Stimulated activated effector memory CD8-positive, alpha-beta T cell treated with anti-CD3 and anti-CD28 coated beads, Interleukin-12 subunit alpha, Interleukin-12 subunit beta, amount 100 ng/mL, for 72 hours (primary cell): ENCODE measurements around the gene STAP2.

Experiments used
- ATAC-seq: fragments of 150-1000 bp; cut with Tn5 transposase; 2 replicates; pipeline ENCODE4 v1.10.0; 2021
- DNase-seq, 2 donors: peaks; one replicate each; pipeline ENCODE4 v3.0.0; 2021 to 2022; ENCODE audit warnings: low spot score in 2 of 2
- H3K27ac Mint-ChIP-seq: one replicate; pipeline ENCODE4 v1.8.0; 2022; ENCODE audit warnings: mild to moderate bottlenecking, mixed read lengths
- H3K36me3 Mint-ChIP-seq: one replicate; pipeline ENCODE4 v1.8.0; 2022; ENCODE audit warnings: mild to moderate bottlenecking, mixed read lengths
- H3K4me1 Mint-ChIP-seq: one replicate; pipeline ENCODE4 v1.8.0; 2022; ENCODE audit warnings: mixed read lengths
- H3K4me3 Mint-ChIP-seq: one replicate; pipeline ENCODE4 v1.8.0; 2022; ENCODE audit warnings: mild to moderate bottlenecking, mixed read lengths
- H3K9me3 Mint-ChIP-seq: one replicate; pipeline ENCODE4 v1.8.0; 2022; ENCODE audit warnings: mixed read lengths

STAP2 gene

DNA sequence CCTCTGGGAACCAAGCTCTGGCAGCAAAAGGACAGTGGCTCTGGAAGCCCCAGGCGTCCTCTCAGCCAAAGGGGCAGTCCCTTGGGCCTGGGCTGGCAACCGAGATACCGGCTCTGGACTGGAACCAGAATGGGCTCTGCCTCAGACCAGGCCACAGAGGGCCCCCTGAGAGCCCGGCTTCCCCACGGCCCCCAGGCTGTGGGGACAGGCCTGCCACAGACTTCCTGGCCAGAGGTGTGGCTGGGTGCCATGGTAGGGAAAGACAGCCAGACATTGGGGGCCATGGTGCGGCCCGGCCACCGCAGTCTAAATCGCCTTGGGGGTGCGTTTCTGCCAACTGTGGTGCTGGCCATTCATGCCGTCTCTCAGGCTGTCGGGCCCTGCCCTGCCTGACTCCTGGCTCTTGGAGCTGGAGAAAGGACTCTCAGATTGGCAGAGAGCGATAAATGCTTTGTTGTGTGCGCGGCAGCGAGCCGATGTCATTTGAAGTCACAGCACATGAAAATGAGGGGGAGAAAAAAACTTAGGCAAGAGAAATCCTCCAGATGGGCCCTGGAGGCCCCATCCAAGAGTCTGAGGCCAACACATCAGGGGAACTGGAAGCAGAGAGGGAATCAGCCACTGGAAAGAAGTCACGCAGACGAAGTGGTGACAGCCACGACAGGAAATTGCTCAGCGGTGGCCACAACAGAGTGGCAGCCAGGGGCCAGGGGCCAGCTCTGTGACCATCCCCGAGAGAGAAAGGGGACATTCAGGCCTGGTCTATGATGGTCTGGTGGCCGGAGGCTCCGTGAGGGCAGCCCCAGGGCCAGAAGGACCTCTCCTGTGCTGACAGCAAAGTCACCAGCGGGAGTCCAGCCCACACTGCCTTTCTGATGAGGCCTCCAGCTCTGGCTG, 35.2 kb upstream of the STAP2 start:
- Mint-ChIP-seq H3K4me1 (peaks cover 83% of the 10 kb centered on the region), H3K9me3 (no peaks in the 10 kb centered on the region), H3K36me3 (peaks cover 36% of the 10 kb centered on the region), H3K4me3 (no peak overlapping the region), H3K27ac (peak overlapping the region; percentile 81)
- ATAC-seq (no peak), DNase-seq (no peak)

- Mint-ChIP-seq H3K27ac (peak overlapping the region; percentile 34), H3K4me3 (no peak overlapping the region), H3K4me1 (peaks cover 85% of the 10 kb centered on the region), H3K36me3 (peaks cover 40% of the 10 kb centered on the region), H3K9me3 (no peaks in the 10 kb centered on the region)
- DNase-seq = no peak
- no peak for ATAC-seq
Measured at GRCh38 chr19:4373013-4373367, 34.4 kb upstream of the STAP2 start.

GRCh38 chr19:4372165-4373012, 33.8 kb upstream of the STAP2 start:
- DNase-seq (no peak), ATAC-seq (no peak)
- Mint-ChIP-seq H3K4me1 (peaks cover 87% of the 10 kb centered on the region), H3K36me3 (peaks cover 45% of the 10 kb centered on the region), H3K9me3 (no peaks in the 10 kb centered on the region), H3K4me3 (no peak overlapping the region), H3K27ac (peak overlapping the region; percentile 95)

- no peaks in the 10 kb centered on the region for H3K9me3 Mint-ChIP-seq
- H3K36me3 Mint-ChIP-seq = peaks cover 50% of the 10 kb centered on the region
- H3K4me3 Mint-ChIP-seq = peak overlapping the region; percentile 82
- peak overlapping the region; percentile 95 for H3K27ac Mint-ChIP-seq
- DNase-seq (no peak), ATAC-seq (no peak)
- peaks cover 84% of the 10 kb centered on the region for H3K4me1 Mint-ChIP-seq
Measured at GRCh38 chr19:4371247-4372164, 32.9 kb upstream of the STAP2 start.

GRCh38 chr19:4370418-4371041, 31.9 kb upstream of the STAP2 start:
- ATAC-seq = no peak
- peak overlapping the region; percentile 82 for H3K4me3 Mint-ChIP-seq
- H3K27ac Mint-ChIP-seq = peak overlapping the region; percentile 95
- H3K4me1 Mint-ChIP-seq = peaks cover 75% of the 10 kb centered on the region
- H3K36me3 Mint-ChIP-seq = peaks cover 59% of the 10 kb centered on the region
- DNase-seq = no peak
- H3K9me3 Mint-ChIP-seq = no peaks in the 10 kb centered on the region

- H3K4me1 Mint-ChIP-seq = peaks cover 68% of the 10 kb centered on the region
- DNase-seq (peak; percentile 64 to 82), ATAC-seq (peak; percentile 90)
- H3K36me3 Mint-ChIP-seq = peaks cover 65% of the 10 kb centered on the region
- H3K4me3 Mint-ChIP-seq = peak overlapping the region; percentile 82
- no peaks in the 10 kb centered on the region for H3K9me3 Mint-ChIP-seq
- peak overlapping the region; percentile 95 for H3K27ac Mint-ChIP-seq
Measured at GRCh38 chr19:4369888-4370260, 31.2 kb upstream of the STAP2 start.

- Mint-ChIP-seq H3K4me3 (peak overlapping the region; percentile 82), H3K4me1 (peaks cover 67% of the 10 kb centered on the region), H3K27ac (peak overlapping the region; percentile 95), H3K36me3 (peaks cover 71% of the 10 kb centered on the region), H3K9me3 (no peaks in the 10 kb centered on the region)
- peak; percentile 58 to 88 for DNase-seq
- ATAC-seq = peak; percentile 74
Measured at GRCh38 chr19:4369109-4369887, 30.7 kb upstream of the STAP2 start.

- Mint-ChIP-seq H3K27ac (peak overlapping the region; percentile 95), H3K4me1 (peaks cover 60% of the 10 kb centered on the region), H3K9me3 (no peaks in the 10 kb centered on the region), H3K36me3 (peaks cover 80% of the 10 kb centered on the region), H3K4me3 (peak overlapping the region; percentile 82)
- DNase-seq (peak in 1 of 2 donors; percentile 60), ATAC-seq (no peak)
Measured at GRCh38 chr19:4368128-4368820, 29.6 kb upstream of the STAP2 start.

DNA sequence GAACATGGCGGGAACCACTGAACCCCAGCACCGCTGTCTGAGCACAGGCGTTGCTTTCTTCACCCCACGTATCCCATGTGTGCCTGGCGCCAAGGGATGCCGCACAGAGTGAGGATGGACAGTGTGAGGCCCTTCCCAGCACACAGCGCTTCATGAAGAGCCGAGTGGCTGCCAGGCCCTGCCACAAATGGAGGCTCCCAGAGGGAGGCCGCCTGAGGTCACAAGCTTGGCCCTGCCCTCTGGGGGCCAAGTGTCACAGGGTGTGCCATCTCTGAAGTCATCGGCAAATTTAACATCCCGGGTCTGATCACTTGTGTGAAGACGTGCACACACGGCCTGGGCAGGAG, 29.1 kb upstream of the STAP2 start:
- DNase-seq (no peak), ATAC-seq (no peak)
- H3K27ac Mint-ChIP-seq = peak overlapping the region; percentile 95
- H3K4me3 Mint-ChIP-seq = peak overlapping the region; percentile 82
- no peaks in the 10 kb centered on the region for H3K9me3 Mint-ChIP-seq
- peaks cover 59% of the 10 kb centered on the region for H3K4me1 Mint-ChIP-seq
- H3K36me3 Mint-ChIP-seq = peaks cover 84% of the 10 kb centered on the region

GRCh38 chr19:4367336-4367723, 28.7 kb upstream of the STAP2 start:
- DNase-seq = no peak
- Mint-ChIP-seq H3K4me3 (no peak overlapping the region), H3K27ac (peak overlapping the region; percentile 95), H3K4me1 (peaks cover 55% of the 10 kb centered on the region), H3K9me3 (no peaks in the 10 kb centered on the region), H3K36me3 (peaks cover 84% of the 10 kb centered on the region)
- ATAC-seq = no peak

DNA sequence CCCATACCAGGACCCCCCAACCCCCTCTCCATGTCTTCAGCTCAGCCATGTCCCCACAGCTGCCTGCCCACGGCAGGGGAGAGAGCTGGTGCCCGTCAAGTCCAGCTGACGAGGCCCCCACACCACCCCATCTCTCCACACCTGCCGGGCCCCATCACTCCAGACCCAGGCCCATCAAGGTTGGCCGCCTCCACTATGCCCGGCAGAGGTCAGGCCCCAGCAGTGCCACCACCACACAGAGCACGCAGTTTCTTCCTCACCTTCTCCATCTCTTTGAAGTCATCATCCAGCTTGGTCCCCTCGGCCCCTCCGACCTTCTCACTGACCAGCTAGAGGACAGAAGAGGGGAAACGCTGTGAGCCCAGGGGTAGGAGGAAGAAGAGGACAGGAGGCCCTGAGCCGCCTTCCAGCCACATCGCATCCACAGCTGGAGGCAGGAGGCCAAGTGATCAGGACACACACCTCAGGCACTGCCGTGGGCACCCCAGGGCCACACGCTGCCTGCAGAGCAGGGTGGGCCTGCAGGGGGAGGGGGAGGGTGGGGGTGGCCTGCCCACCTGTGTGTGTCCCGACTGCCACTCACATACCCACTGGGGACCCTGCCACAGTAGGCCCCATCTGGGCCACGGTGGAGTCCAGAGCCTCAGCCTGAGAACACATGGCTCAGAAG, 28.2 kb upstream of the STAP2 start:
- Mint-ChIP-seq H3K36me3 (peaks cover 84% of the 10 kb centered on the region), H3K27ac (peak overlapping the region; percentile 95), H3K4me3 (no peak overlapping the region), H3K9me3 (no peaks in the 10 kb centered on the region), H3K4me1 (peaks cover 54% of the 10 kb centered on the region)
- DNase-seq (no peak), ATAC-seq (no peak)

- Mint-ChIP-seq H3K4me1 (peaks cover 46% of the 10 kb centered on the region), H3K36me3 (peaks cover 83% of the 10 kb centered on the region), H3K4me3 (no peak overlapping the region), H3K27ac (peak overlapping the region; percentile 95), H3K9me3 (no peaks in the 10 kb centered on the region)
- ATAC-seq (no peak), DNase-seq (no peak)
Measured at GRCh38 chr19:4365791-4366665, 27.4 kb upstream of the STAP2 start.
